ENCODE results near the gene ADCY7. TPM values are rescaled to one million over a fixed set of nuclear protein-coding genes. Genes with fewer than 3 reads are reported as not detected.

The ADCY7 gene
- total and polyA plus RNA-seq, 2 donors (not counting 1 experiment from before 2014, with no cell fraction given), result 9.9 to 34.0 TPM

DNA sequence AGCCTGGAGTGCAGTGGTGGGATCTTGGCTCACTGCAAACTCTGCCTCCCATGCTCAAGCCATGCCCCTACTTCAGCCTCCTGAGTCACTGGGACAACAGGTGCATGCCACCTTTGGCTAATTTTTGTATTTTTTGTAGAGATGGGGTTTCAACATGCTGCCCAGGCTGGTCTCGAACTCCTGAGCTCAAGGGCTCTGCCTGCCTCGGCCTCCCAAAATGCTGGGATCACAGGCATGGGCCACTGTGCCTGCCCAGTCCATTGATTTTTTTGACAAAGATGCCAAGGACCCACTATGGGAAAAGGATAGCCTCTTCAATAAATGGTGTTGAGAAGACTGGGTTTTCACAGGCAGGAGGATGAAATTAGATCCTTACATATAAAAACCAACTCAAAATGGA lies 10.8 kb upstream of the ADCY7 start:
- H3K27ac ChIP-seq (ENCODE audit: insufficient read depth, low read length), result no peak overlapping the region
- TF ChIP-seq, protein P1, sequence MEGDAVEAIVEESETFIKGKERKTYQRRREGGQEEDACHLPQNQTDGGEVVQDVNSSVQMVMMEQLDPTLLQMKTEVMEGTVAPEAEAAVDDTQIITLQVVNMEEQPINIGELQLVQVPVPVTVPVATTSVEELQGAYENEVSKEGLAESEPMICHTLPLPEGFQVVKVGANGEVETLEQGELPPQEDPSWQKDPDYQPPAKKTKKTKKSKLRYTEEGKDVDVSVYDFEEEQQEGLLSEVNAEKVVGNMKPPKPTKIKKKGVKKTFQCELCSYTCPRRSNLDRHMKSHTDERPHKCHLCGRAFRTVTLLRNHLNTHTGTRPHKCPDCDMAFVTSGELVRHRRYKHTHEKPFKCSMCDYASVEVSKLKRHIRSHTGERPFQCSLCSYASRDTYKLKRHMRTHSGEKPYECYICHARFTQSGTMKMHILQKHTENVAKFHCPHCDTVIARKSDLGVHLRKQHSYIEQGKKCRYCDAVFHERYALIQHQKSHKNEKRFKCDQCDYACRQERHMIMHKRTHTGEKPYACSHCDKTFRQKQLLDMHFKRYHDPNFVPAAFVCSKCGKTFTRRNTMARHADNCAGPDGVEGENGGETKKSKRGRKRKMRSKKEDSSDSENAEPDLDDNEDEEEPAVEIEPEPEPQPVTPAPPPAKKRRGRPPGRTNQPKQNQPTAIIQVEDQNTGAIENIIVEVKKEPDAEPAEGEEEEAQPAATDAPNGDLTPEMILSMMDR (conservative IDR thresholded peaks at IDR 0.05 in 1 of 2, IDR thresholded peaks at IDR 0.05 in 1 of 2; ENCODE audit: low read depth in 1 of 2, low read length in 2 of 2), result no peak
- no peak for TF ChIP-seq EZH2 (IDR thresholded peaks at IDR 0.05; ENCODE audit: low read length, missing control alignments)
- H3K4me1 ChIP-seq (ENCODE audit: control insufficient read depth, extremely low read depth, insufficient read depth, low read length), result peaks cover 14% of the 10 kb centered on the region
- no peaks in the 10 kb centered on the region for H3K79me2 ChIP-seq (ENCODE audit: control insufficient read depth, insufficient read depth, low read length)
- H2AFZ ChIP-seq (ENCODE audit: low read length), result no peak overlapping the region
- no peak for DNase-seq (ENCODE audit: low read depth in 2 of 2)
- H3K4me3 ChIP-seq (replicated peaks in 1 of 4; ENCODE audit: control extremely low read depth in 1 of 4, insufficient read depth in 1 of 4, low read depth in 3 of 4, low read length in 4 of 4), result no peak overlapping the region
- H4K20me1 ChIP-seq (ENCODE audit: control insufficient read depth, extremely low read depth, insufficient read depth, low read length), result no peaks in the 10 kb centered on the region
- no peak overlapping the region for H3K4me2 ChIP-seq (ENCODE audit: extremely low read depth, insufficient read depth, low read length)
- no peak overlapping the region for H3K9ac ChIP-seq (ENCODE audit: insufficient read depth, low read length)
- H3K9me3 ChIP-seq (ENCODE audit: control insufficient read depth, insufficient read depth, low read depth, low read length), result no peaks in the 10 kb centered on the region
- no peaks in the 10 kb centered on the region for H3K27me3 ChIP-seq (ENCODE audit: control insufficient read depth, insufficient read depth, low read length)
- no peaks in the 10 kb centered on the region for H3K36me3 ChIP-seq (ENCODE audit: control insufficient read depth, insufficient read depth, low read length)

DNA sequence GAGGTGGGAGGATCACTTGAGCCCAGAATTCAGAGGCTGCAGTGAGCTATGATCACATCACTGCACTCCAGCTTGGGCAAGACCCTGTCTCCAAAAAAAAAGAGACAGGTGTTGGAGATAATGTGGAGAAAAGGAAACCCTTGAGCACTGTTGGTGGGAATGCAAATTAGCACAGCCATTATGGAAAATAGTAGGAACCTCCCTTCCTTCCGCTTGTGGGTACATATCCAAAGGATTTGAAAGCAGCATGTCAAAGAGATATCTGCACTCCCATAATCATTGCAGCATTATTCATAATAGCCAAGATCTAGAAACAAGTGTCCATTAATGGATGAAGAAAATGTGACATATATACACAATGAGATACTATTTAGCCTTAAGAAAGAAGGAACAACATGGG lies 9.7 kb upstream of the ADCY7 start:
- no peak for DNase-seq (ENCODE audit: low read depth in 2 of 2)
- Histone ChIP-seq H3K4me3 (replicated peaks in 1 of 4; ENCODE audit: control extremely low read depth in 1 of 4, insufficient read depth in 1 of 4, low read depth in 3 of 4, low read length in 4 of 4) (no peak overlapping the region), H3K27me3 (ENCODE audit: control insufficient read depth, insufficient read depth, low read length) (no peaks in the 10 kb centered on the region), H4K20me1 (ENCODE audit: control insufficient read depth, extremely low read depth, insufficient read depth, low read length) (no peaks in the 10 kb centered on the region), H3K4me2 (ENCODE audit: extremely low read depth, insufficient read depth, low read length) (no peak overlapping the region), H3K79me2 (ENCODE audit: control insufficient read depth, insufficient read depth, low read length) (no peaks in the 10 kb centered on the region), H3K4me1 (ENCODE audit: control insufficient read depth, extremely low read depth, insufficient read depth, low read length) (peaks cover 9% of the 10 kb centered on the region), H3K36me3 (ENCODE audit: control insufficient read depth, insufficient read depth, low read length) (no peaks in the 10 kb centered on the region), H2AFZ (ENCODE audit: low read length) (no peak overlapping the region), H3K27ac (ENCODE audit: insufficient read depth, low read length) (no peak overlapping the region), H3K9me3 (ENCODE audit: control insufficient read depth, insufficient read depth, low read depth, low read length) (no peaks in the 10 kb centered on the region), H3K9ac (ENCODE audit: insufficient read depth, low read length) (no peak overlapping the region)
- TF ChIP-seq, protein P1 (conservative IDR thresholded peaks at IDR 0.05 in 1 of 2, IDR thresholded peaks at IDR 0.05 in 1 of 2; ENCODE audit: low read depth in 1 of 2, low read length in 2 of 2), result no peak
- TF ChIP-seq EZH2 (IDR thresholded peaks at IDR 0.05; ENCODE audit: low read length, missing control alignments), result no peak

DNA sequence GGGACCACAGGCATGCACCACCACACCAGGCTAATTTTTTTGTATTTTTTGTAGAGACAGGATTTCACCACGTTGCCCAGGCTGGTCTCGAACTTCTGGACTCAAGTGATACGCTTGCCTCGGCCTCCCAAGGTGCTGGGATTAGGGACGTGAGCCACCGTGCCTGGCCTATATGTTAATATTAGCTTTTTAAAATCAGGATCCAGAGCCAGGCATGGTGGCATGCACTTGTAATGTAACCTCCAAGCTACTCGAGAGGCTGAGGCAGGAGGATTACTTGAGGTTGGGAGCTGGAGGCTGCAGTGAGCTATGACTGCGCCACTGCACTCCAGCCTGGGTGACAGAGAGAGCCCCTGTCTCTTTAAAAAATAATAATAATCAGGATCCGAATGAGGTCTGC lies 8.5 kb upstream of the ADCY7 start:
- DNase-seq (ENCODE audit: low read depth in 2 of 2), result no peak
- no peaks in the 10 kb centered on the region for H3K79me2 ChIP-seq (ENCODE audit: control insufficient read depth, insufficient read depth, low read length)
- H3K9ac ChIP-seq (ENCODE audit: insufficient read depth, low read length), result no peak overlapping the region
- TF ChIP-seq EZH2 (IDR thresholded peaks at IDR 0.05; ENCODE audit: low read length, missing control alignments), result no peak
- TF ChIP-seq, protein P1 (conservative IDR thresholded peaks at IDR 0.05 in 1 of 2, IDR thresholded peaks at IDR 0.05 in 1 of 2; ENCODE audit: low read depth in 1 of 2, low read length in 2 of 2), result no peak
- H2AFZ ChIP-seq (ENCODE audit: low read length), result no peak overlapping the region
- no peaks in the 10 kb centered on the region for H3K36me3 ChIP-seq (ENCODE audit: control insufficient read depth, insufficient read depth, low read length)
- H4K20me1 ChIP-seq (ENCODE audit: control insufficient read depth, extremely low read depth, insufficient read depth, low read length), result no peaks in the 10 kb centered on the region
- no peak overlapping the region for H3K4me2 ChIP-seq (ENCODE audit: extremely low read depth, insufficient read depth, low read length)
- H3K27ac ChIP-seq (ENCODE audit: insufficient read depth, low read length), result no peak overlapping the region
- peaks cover 8% of the 10 kb centered on the region for H3K4me1 ChIP-seq (ENCODE audit: control insufficient read depth, extremely low read depth, insufficient read depth, low read length)
- no peaks in the 10 kb centered on the region for H3K9me3 ChIP-seq (ENCODE audit: control insufficient read depth, insufficient read depth, low read depth, low read length)
- H3K27me3 ChIP-seq (ENCODE audit: control insufficient read depth, insufficient read depth, low read length), result no peaks in the 10 kb centered on the region
- no peak overlapping the region for H3K4me3 ChIP-seq (replicated peaks in 1 of 4; ENCODE audit: control extremely low read depth in 1 of 4, insufficient read depth in 1 of 4, low read depth in 3 of 4, low read length in 4 of 4)
